Cardiac muscle cell (in vitro differentiated cells and primary cell): Measurements from ENCODE around the gene PRUNE2. TPM values are rescaled to one million over a fixed set of nuclear protein-coding genes. Genes with fewer than 3 reads are reported as not detected.
A peak's percentile ranks its signal among the peaks of the same experiment; 100 is the strongest.

ENCODE experiments used
- DNase-seq, 2 donors: peaks; one replicate each; pipeline versions ENCODE4 v3.0.0 to v3.0.0-alpha.2; 2010 to 2017; ENCODE audit warnings: low read depth in 1 of 2, low spot score in 1 of 2
- H3K27ac ChIP-seq: fragments of 200-600 bp; sonication (generic); 2 replicates; pipeline ENCODE4 v1.5.1; 2016
- H3K27me3 ChIP-seq: fragments of 200-600 bp; sonication (generic); 2 replicates; pipeline ENCODE4 v1.6.0; 2016; ENCODE audit warnings: control low read depth
- H3K36me3 ChIP-seq: fragments of 200-600 bp; sonication (generic); 2 replicates; pipeline ENCODE4 v1.5.1; 2016; ENCODE audit warnings: control low read depth
- H3K4me1 ChIP-seq: fragments of 200-600 bp; sonication (generic); 2 replicates; pipeline ENCODE4 v1.8.1; 2017; ENCODE audit warnings: low read depth, mild to moderate bottlenecking, mixed run types
- H3K4me3 ChIP-seq: fragments of 200-600 bp; sonication (generic); 2 replicates; pipeline ENCODE4 v1.5.1; 2016; ENCODE audit warnings: mild to moderate bottlenecking
- H3K9me3 ChIP-seq: fragments of 200-600 bp; sonication (generic); 2 replicates; pipeline ENCODE4 v1.5.1; 2017; ENCODE audit warnings: low read depth, mild to moderate bottlenecking, control low read depth
- polyA plus RNA-seq: library from polyadenylated mRNA; unstranded; fragments of >200 nt; fragmentation: Nextera tagmentation; extraction: Ambion mirVana; gene quantifications from 2 replicates; pipeline ENCODE4 v1.2.1, GENCODE V29; 2016
- total RNA-seq: library from RNA; depleted of rRNA; stranded (reverse); fragments of >200 nt; gene quantifications from 2 replicates; pipeline ENCODE4 v1.2.3, GENCODE V29; 2016
- TF ChIP-seq, protein P1 (sequence below): IDR thresholded peaks from 2 replicates; pipeline ENCODE4 v1.5.1; 2012; ENCODE audit warnings: low read depth, mild to moderate bottlenecking, low read length

The PRUNE2 gene
- total and polyA plus RNA-seq, 2 experiments from 2014 or later = 5.5 to 14.4 TPM

DNA sequence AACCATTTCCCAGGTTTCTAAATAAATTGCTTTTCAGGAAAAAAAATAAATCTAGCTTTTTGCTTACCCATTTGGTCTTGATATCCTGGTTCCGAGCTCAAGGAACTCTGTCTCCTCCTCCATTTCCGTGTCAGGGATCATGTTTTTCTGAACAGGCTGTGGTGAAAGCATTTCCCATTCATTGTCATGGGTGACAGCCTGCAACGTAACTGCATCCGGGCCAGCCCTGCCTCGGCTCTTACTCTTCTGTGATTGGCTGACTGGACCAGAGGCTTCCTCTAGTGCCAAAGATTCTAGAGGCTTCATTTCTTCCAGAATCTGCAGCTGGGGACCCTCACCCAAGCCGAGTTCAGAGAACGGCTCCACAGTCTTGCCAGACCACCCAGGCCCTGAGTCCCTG lies 202.6 kb downstream of the PRUNE2 start:
- Histone ChIP-seq H3K9me3 (no peaks in the 10 kb centered on the region), H3K27me3 (no peaks in the 10 kb centered on the region), H3K4me3 (no peak overlapping the region), H3K4me1 (peaks cover 10% of the 10 kb centered on the region), H3K27ac (no peak overlapping the region), H3K36me3 (no peaks in the 10 kb centered on the region)
- TF ChIP-seq, protein P1, sequence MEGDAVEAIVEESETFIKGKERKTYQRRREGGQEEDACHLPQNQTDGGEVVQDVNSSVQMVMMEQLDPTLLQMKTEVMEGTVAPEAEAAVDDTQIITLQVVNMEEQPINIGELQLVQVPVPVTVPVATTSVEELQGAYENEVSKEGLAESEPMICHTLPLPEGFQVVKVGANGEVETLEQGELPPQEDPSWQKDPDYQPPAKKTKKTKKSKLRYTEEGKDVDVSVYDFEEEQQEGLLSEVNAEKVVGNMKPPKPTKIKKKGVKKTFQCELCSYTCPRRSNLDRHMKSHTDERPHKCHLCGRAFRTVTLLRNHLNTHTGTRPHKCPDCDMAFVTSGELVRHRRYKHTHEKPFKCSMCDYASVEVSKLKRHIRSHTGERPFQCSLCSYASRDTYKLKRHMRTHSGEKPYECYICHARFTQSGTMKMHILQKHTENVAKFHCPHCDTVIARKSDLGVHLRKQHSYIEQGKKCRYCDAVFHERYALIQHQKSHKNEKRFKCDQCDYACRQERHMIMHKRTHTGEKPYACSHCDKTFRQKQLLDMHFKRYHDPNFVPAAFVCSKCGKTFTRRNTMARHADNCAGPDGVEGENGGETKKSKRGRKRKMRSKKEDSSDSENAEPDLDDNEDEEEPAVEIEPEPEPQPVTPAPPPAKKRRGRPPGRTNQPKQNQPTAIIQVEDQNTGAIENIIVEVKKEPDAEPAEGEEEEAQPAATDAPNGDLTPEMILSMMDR = no peak
- peak in 1 of 2 donors; percentile 66 for DNase-seq

DNA sequence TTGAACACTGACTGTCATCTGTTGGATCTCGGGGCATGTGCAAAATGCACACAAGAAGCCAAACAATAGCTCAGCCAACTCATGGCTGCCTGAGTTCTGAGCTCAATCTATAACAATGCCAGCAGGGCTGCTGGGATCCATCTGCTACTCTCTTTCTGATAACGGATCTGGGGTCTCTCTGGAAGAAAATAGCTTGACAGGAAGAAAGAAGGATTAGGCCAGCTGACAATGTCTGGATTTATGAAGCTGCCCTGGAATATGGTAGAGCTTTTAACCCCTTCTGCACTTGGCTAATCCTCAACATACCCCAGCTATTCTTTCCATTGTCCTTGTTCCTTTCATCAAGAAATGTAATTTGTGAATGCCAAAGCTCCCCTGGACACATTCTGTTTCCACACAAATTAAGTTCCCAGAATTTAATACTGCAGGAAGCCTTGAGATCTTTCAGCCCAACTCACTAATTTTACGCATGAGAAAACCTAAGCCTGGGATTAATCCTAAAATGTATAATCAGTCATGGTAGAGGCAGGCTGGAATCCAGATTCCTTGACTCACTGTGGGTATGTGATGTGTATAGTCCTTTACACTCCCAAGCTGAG lies 204.4 kb downstream of the PRUNE2 start:
- H3K36me3 ChIP-seq = no peaks in the 10 kb centered on the region
- no peaks in the 10 kb centered on the region for H3K9me3 ChIP-seq
- H3K27ac ChIP-seq = no peak overlapping the region
- no peaks in the 10 kb centered on the region for H3K4me1 ChIP-seq
- no peak for DNase-seq
- H3K4me3 ChIP-seq = no peak overlapping the region
- TF ChIP-seq, protein P1 = no peak
- H3K27me3 ChIP-seq = no peaks in the 10 kb centered on the region

DNA sequence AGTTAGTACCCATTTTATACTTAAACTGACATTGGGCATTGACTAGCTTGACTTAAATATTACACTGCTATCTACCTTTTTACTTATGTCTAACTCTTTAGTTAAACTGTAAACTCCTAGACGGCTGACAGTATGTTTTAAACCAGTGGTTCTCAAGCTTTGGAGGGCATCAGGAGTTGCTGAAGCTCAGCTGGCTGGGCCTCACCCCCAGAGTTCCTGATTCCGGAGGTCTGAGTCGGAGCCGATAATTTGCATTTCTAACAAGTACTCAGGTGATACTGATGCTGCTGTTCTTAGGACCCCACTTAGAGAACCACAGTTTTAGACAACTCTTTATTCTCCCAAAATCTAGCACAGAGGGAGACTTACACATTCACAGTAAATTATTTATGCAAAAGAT lies 205.0 kb downstream of the PRUNE2 start:
- no peaks in the 10 kb centered on the region for H3K9me3 ChIP-seq
- H3K27me3 ChIP-seq = no peaks in the 10 kb centered on the region
- no peaks in the 10 kb centered on the region for H3K4me1 ChIP-seq
- no peak overlapping the region for H3K4me3 ChIP-seq
- TF ChIP-seq, protein P1 = no peak
- no peak for DNase-seq
- H3K36me3 ChIP-seq = no peaks in the 10 kb centered on the region
- H3K27ac ChIP-seq = no peak overlapping the region

DNA sequence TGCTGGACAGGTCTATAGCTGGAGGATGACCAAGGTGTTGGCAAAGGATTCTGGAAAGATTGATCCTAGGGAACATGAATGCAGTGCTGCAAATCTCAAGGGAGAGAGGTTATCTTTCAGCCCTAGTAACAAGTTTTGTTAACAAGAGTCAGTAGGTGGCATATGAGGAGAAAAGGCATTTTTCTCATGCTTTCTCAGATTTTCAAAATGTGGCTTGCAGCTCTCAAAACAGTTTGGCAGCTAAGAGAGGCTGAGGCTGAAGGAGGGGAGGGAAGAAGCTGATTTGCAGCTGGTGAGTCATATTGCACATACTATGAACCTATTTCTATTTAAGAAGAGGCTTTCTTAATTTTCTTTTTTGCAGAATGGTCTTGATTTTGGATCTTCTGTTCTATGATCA lies 205.9 kb downstream of the PRUNE2 start:
- DNase-seq = peak in 1 of 2 donors; percentile 82
- H3K4me3 ChIP-seq = no peak overlapping the region
- no peak overlapping the region for H3K27ac ChIP-seq
- no peaks in the 10 kb centered on the region for H3K4me1 ChIP-seq
- TF ChIP-seq, protein P1 = peak; percentile 13
- no peaks in the 10 kb centered on the region for H3K9me3 ChIP-seq
- no peaks in the 10 kb centered on the region for H3K27me3 ChIP-seq
- no peaks in the 10 kb centered on the region for H3K36me3 ChIP-seq

DNA sequence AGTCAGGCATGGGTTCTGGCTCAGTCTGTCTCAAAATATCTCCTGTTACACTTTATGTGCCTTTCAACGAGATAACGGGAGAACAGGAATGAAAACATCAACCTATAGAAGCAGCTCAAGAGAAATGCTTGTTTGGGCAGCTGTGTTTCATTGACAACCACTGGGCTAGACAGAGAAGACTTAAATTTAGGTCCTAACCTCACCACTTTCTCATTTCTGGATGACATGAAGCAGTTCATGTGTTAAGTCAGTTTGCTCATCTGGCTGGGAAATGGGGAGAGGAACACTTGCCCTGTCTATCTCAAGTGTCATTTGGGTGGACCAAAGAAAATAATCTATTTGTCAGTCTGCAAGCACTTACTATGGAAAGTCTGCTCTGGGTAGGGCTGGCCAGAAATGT lies 208.4 kb downstream of the PRUNE2 start:
- Histone ChIP-seq H3K27me3 (no peaks in the 10 kb centered on the region), H3K9me3 (no peaks in the 10 kb centered on the region), H3K36me3 (no peaks in the 10 kb centered on the region), H3K4me1 (no peaks in the 10 kb centered on the region), H3K27ac (no peak overlapping the region), H3K4me3 (no peak overlapping the region)
- TF ChIP-seq, protein P1 = no peak
- DNase-seq = no peak
